GM23338 (cell line): Measurements from ENCODE around the gene SORCS3.

Experiments
- CREB1 ChIP-seq: fragments of 250-450 bp; sonication (Bioruptor Pico); IDR thresholded peaks from 2 replicates; pipeline ENCODE4 v1.5.0; 2020; ENCODE audit warnings: low read depth, mild to moderate bottlenecking, moderate library complexity
- CTCF ChIP-seq, 2 experiments: fragments of 200-600 bp in 1 of 2; sonication (generic) in 1 of 2; conservative IDR thresholded peaks; 2 replicates each; pipeline versions ENCODE4 v1.5.1 to v1.6.1; 2016 to 2017; ENCODE audit warnings: antibody characterized with exemption in 2 of 2, low read depth in 2 of 2, mild to moderate bottlenecking in 2 of 2, moderate library complexity in 1 of 2
- EZH2phosphoT487 ChIP-seq: fragments of 200-600 bp; sonication (generic); IDR thresholded peaks from one replicate; pipeline ENCODE4 v1.8.1; 2018; ENCODE audit warnings: antibody characterized with exemption; ENCODE audit not compliant: unreplicated experiment

DNA sequence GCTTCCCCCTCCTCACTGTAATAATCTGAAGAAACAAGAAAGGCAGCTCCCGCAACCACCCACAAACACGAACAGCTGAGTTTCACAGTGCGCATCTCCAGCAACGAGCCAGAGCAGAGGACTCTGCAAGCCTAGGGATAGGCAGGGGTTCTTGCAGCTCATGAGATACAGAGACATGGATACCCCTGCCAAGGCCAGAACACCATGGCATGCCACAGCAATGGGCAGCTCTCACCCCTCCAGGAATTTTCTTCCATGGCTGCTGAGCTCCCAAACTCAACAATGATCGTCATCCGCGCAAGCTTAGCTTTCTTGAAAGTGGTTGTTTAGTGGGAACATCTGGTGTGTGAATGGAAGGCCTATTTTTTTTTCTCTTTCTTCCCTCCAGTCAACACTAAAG, 637.3 kb downstream of the SORCS3 start:
- TF ChIP-seq CTCF (conservative IDR thresholded peaks at IDR 0.05; ENCODE audit: low read depth in 2 of 2) (no peak), CREB1 (CRISPR knock-in tag) (no peak), EZH2phosphoT487 (no peak)
